ENCODE results near the gene LRRC7.
A peak's percentile ranks its signal among the peaks of the same experiment; 100 is the strongest.
"Not testable (repeated sequence)": the region's sequence is repeated elsewhere in the genome, so short reads cannot be mapped to it uniquely, and the experiment has no call there.

LRRC7 gene

GRCh38 chr1:70039485-70039884 is 471.8 kb downstream of the LRRC7 start:
- no peaks in the 10 kb centered on the region for H3K27me3 ChIP-seq (replicated peaks in 2 of 5; ENCODE audit: control insufficient read depth in 4 of 5, insufficient read depth in 5 of 5, low read length in 4 of 5)
- WGBS (ENCODE audit: insufficient coverage): 94% methylated on average over 6 of the region's 6 CpGs
- no peak overlapping the region for H3K4me3 ChIP-seq (ENCODE audit: control insufficient read depth in 1 of 7, extremely low read depth in 1 of 7, insufficient read depth in 4 of 7, low read depth in 2 of 7, low read length in 6 of 7)
- H3K4me1 ChIP-seq (ENCODE audit: control extremely low read depth in 1 of 4, control insufficient read depth in 4 of 4, insufficient read depth in 4 of 4, low read length in 3 of 4): peaks cover 0 to 12% (median 1%) of the 10 kb centered on the region in 4 experiments
- H3K9me3 ChIP-seq (ENCODE audit: control extremely low read depth in 1 of 5, control insufficient read depth in 4 of 5, insufficient read depth in 2 of 5, low read depth in 1 of 5, low read length in 4 of 5): no peaks in the 10 kb centered on the region
- no peak overlapping the region for H3K27ac ChIP-seq (ENCODE audit: insufficient read depth in 1 of 2, low read depth in 1 of 2, low read length in 2 of 2, poor library complexity in 1 of 2, severe bottlenecking in 2 of 2)
- H3K36me3 ChIP-seq (ENCODE audit: control insufficient read depth in 4 of 4, insufficient read depth in 4 of 4, low read length in 3 of 4): no peaks in the 10 kb centered on the region
- POLR2A ChIA-PET: no interaction called here
- CTCF ChIA-PET: no interaction called here
- DNase-seq: no peak

- Histone ChIP-seq H3K9me3 (ENCODE audit: control extremely low read depth in 1 of 5, control insufficient read depth in 4 of 5, insufficient read depth in 2 of 5, low read depth in 1 of 5, low read length in 4 of 5) (no peaks in the 10 kb centered on the region), H3K27ac (ENCODE audit: insufficient read depth in 1 of 2, low read depth in 1 of 2, low read length in 2 of 2, poor library complexity in 1 of 2, severe bottlenecking in 2 of 2) (no peak overlapping the region), H3K36me3 (ENCODE audit: control insufficient read depth in 4 of 4, insufficient read depth in 4 of 4, low read length in 3 of 4) (no peaks in the 10 kb centered on the region), H3K27me3 (replicated peaks in 2 of 5; ENCODE audit: control insufficient read depth in 4 of 5, insufficient read depth in 5 of 5, low read length in 4 of 5) (no peaks in the 10 kb centered on the region), H3K4me3 (ENCODE audit: control insufficient read depth in 1 of 7, extremely low read depth in 1 of 7, insufficient read depth in 4 of 7, low read depth in 2 of 7, low read length in 6 of 7) (no peak overlapping the region), H3K4me1 (ENCODE audit: control extremely low read depth in 1 of 4, control insufficient read depth in 4 of 4, insufficient read depth in 4 of 4, low read length in 3 of 4) (peaks cover 0 to 12% (median 1%) of the 10 kb centered on the region in 4 experiments)
- no peak for DNase-seq
- POLR2A ChIA-PET: no interaction called here
- WGBS (ENCODE audit: insufficient coverage): 98% methylated on average over 5 of the region's 7 CpGs
- CTCF ChIA-PET: interaction anchor here (1.0 kb wide), 2 partner anchors 15 to 29 kb away, joined by 3 read pairs; no protein-coding TSS in a partner anchor
These were observed 473.8 kb downstream of the LRRC7 start for GRCh38 chr1:70041317-70042045.

GRCh38 chr1:70042090-70042731 is 474.5 kb downstream of the LRRC7 start:
- H3K9me3 ChIP-seq (ENCODE audit: control extremely low read depth in 1 of 5, control insufficient read depth in 4 of 5, insufficient read depth in 2 of 5, low read depth in 1 of 5, low read length in 4 of 5): no peaks in the 10 kb centered on the region
- no peak overlapping the region for H3K4me3 ChIP-seq (ENCODE audit: control insufficient read depth in 1 of 7, extremely low read depth in 1 of 7, insufficient read depth in 4 of 7, low read depth in 2 of 7, low read length in 6 of 7)
- ChIA-PET POLR2A (no interaction called here), CTCF (interaction anchor here (1.0 kb wide), 2 partner anchors 14 to 29 kb away, joined by 3 read pairs; no protein-coding TSS in a partner anchor)
- H3K27me3 ChIP-seq (replicated peaks in 2 of 5; ENCODE audit: control insufficient read depth in 4 of 5, insufficient read depth in 5 of 5, low read length in 4 of 5): no peaks in the 10 kb centered on the region
- H3K4me1 ChIP-seq (ENCODE audit: control extremely low read depth in 1 of 4, control insufficient read depth in 4 of 4, insufficient read depth in 4 of 4, low read length in 3 of 4): peaks cover 0 to 12% (median 1%) of the 10 kb centered on the region in 4 experiments
- peak in 2 of 3 donors; percentile 33 to 61 for DNase-seq
- 100% methylated on average over 2 of the region's 3 CpGs for WGBS (ENCODE audit: insufficient coverage)
- H3K36me3 ChIP-seq (ENCODE audit: control insufficient read depth in 4 of 4, insufficient read depth in 4 of 4, low read length in 3 of 4): no peaks in the 10 kb centered on the region
- H3K27ac ChIP-seq (ENCODE audit: insufficient read depth in 1 of 2, low read depth in 1 of 2, low read length in 2 of 2, poor library complexity in 1 of 2, severe bottlenecking in 2 of 2): no peak overlapping the region

DNA sequence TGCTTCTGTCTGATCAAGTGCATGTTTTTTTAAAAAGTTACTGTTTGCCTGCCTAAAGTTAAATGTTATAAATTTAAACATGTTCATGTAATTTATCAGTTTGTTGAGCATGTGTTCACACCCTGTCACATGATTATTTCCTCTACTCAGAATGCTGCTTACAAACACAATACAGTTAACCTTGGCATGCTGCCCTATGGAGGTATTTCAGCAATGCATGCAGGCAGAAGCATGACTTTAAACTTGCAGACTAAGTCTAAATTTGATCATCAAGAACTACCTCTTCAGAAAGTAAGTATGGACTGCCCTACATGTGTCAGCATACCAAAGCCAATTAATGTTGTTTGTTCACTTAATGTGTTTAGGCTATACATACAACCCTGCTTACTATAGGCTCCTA is 476.1 kb downstream of the LRRC7 start:
- POLR2A ChIA-PET: no interaction called here
- peaks cover 0 to 12% (median 1%) of the 10 kb centered on the region in 4 experiments for H3K4me1 ChIP-seq (ENCODE audit: control extremely low read depth in 1 of 4, control insufficient read depth in 4 of 4, insufficient read depth in 4 of 4, low read length in 3 of 4)
- DNase-seq: peak in 1 of 3 donors; percentile 3
- no peaks in the 10 kb centered on the region for H3K9me3 ChIP-seq (ENCODE audit: control extremely low read depth in 1 of 5, control insufficient read depth in 4 of 5, insufficient read depth in 2 of 5, low read depth in 1 of 5, low read length in 4 of 5)
- H3K27ac ChIP-seq (ENCODE audit: insufficient read depth in 1 of 2, low read depth in 1 of 2, low read length in 2 of 2, poor library complexity in 1 of 2, severe bottlenecking in 2 of 2): no peak overlapping the region
- H3K36me3 ChIP-seq (ENCODE audit: control insufficient read depth in 4 of 4, insufficient read depth in 4 of 4, low read length in 3 of 4): no peaks in the 10 kb centered on the region
- H3K27me3 ChIP-seq (replicated peaks in 2 of 5; ENCODE audit: control insufficient read depth in 4 of 5, insufficient read depth in 5 of 5, low read length in 4 of 5): no peaks in the 10 kb centered on the region
- CTCF ChIA-PET: no interaction called here
- no peak overlapping the region for H3K4me3 ChIP-seq (ENCODE audit: control insufficient read depth in 1 of 7, extremely low read depth in 1 of 7, insufficient read depth in 4 of 7, low read depth in 2 of 7, low read length in 6 of 7)

DNA sequence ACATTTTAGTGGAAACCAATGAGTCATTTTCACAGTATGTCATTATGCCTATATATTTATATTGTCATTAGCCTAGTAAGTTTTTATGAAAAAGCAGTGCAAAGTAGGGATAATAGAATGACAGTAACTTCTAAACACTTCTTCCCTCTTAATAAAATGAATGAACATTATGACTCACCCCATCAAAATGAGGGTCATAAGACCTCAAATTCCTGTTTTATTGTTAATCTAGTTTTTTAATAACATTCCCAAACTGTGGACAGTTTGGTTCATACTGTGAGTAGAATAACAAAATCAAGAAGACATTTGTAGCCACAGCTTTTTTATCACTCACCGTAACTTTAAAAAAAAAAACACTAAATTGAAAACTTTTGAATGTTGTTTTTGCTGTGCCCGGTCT is 477.1 kb downstream of the LRRC7 start:
- Histone ChIP-seq H3K4me1 (ENCODE audit: control extremely low read depth in 1 of 4, control insufficient read depth in 4 of 4, insufficient read depth in 4 of 4, low read length in 3 of 4) (peaks cover 0 to 12% (median 1%) of the 10 kb centered on the region in 4 experiments), H3K27me3 (replicated peaks in 2 of 5; ENCODE audit: control insufficient read depth in 4 of 5, insufficient read depth in 5 of 5, low read length in 4 of 5) (no peaks in the 10 kb centered on the region), H3K4me3 (ENCODE audit: control insufficient read depth in 1 of 7, extremely low read depth in 1 of 7, insufficient read depth in 4 of 7, low read depth in 2 of 7, low read length in 6 of 7) (no peak overlapping the region), H3K9me3 (ENCODE audit: control extremely low read depth in 1 of 5, control insufficient read depth in 4 of 5, insufficient read depth in 2 of 5, low read depth in 1 of 5, low read length in 4 of 5) (no peaks in the 10 kb centered on the region), H3K36me3 (ENCODE audit: control insufficient read depth in 4 of 4, insufficient read depth in 4 of 4, low read length in 3 of 4) (no peaks in the 10 kb centered on the region), H3K27ac (ENCODE audit: insufficient read depth in 1 of 2, low read depth in 1 of 2, low read length in 2 of 2, poor library complexity in 1 of 2, severe bottlenecking in 2 of 2) (no peak overlapping the region)
- POLR2A ChIA-PET: no interaction called here
- CTCF ChIA-PET: interaction anchor here (0.7 kb wide), 1 partner anchor 900 kb away, joined by 4 read pairs; no protein-coding TSS in a partner anchor
- WGBS (ENCODE audit: insufficient coverage): no CpG with 5 or more reads among the region's 2 CpGs
- DNase-seq: no peak

- peaks cover 0 to 12% (median 1%) of the 10 kb centered on the region in 4 experiments for H3K4me1 ChIP-seq (ENCODE audit: control extremely low read depth in 1 of 4, control insufficient read depth in 4 of 4, insufficient read depth in 4 of 4, low read length in 3 of 4)
- H3K9me3 ChIP-seq (ENCODE audit: control extremely low read depth in 1 of 5, control insufficient read depth in 4 of 5, insufficient read depth in 2 of 5, low read depth in 1 of 5, low read length in 4 of 5); H3K27me3 ChIP-seq (replicated peaks in 2 of 5; ENCODE audit: control insufficient read depth in 4 of 5, insufficient read depth in 5 of 5, low read length in 4 of 5); H3K36me3 ChIP-seq (ENCODE audit: control insufficient read depth in 4 of 4, insufficient read depth in 4 of 4, low read length in 3 of 4); H3K27ac ChIP-seq (ENCODE audit: insufficient read depth in 1 of 2, low read depth in 1 of 2, low read length in 2 of 2, poor library complexity in 1 of 2, severe bottlenecking in 2 of 2); POLR2A ChIA-PET; DNase-seq; CTCF ChIA-PET; H3K4me3 ChIP-seq (ENCODE audit: control insufficient read depth in 1 of 7, extremely low read depth in 1 of 7, insufficient read depth in 4 of 7, low read depth in 2 of 7, low read length in 6 of 7): not testable (repeated sequence)
- 100% methylated on average over 1 of the region's 1 CpG for WGBS (ENCODE audit: insufficient coverage)
These were observed 477.9 kb downstream of the LRRC7 start for GRCh38 chr1:70045581-70045980.

GRCh38 chr1:70048336-70049094 is 480.8 kb downstream of the LRRC7 start:
- Histone ChIP-seq H3K27ac (ENCODE audit: insufficient read depth in 1 of 2, low read depth in 1 of 2, low read length in 2 of 2, poor library complexity in 1 of 2, severe bottlenecking in 2 of 2) (no peak overlapping the region), H3K27me3 (replicated peaks in 2 of 5; ENCODE audit: control insufficient read depth in 4 of 5, insufficient read depth in 5 of 5, low read length in 4 of 5) (no peaks in the 10 kb centered on the region), H3K4me3 (ENCODE audit: control insufficient read depth in 1 of 7, extremely low read depth in 1 of 7, insufficient read depth in 4 of 7, low read depth in 2 of 7, low read length in 6 of 7) (no peak overlapping the region), H3K4me1 (ENCODE audit: control extremely low read depth in 1 of 4, control insufficient read depth in 4 of 4, insufficient read depth in 4 of 4, low read length in 3 of 4) (no peaks in the 10 kb centered on the region), H3K9me3 (ENCODE audit: control extremely low read depth in 1 of 5, control insufficient read depth in 4 of 5, insufficient read depth in 2 of 5, low read depth in 1 of 5, low read length in 4 of 5) (no peaks in the 10 kb centered on the region), H3K36me3 (ENCODE audit: control insufficient read depth in 4 of 4, insufficient read depth in 4 of 4, low read length in 3 of 4) (no peaks in the 10 kb centered on the region)
- DNase-seq: no peak
- CTCF ChIA-PET: no interaction called here
- no CpG with 5 or more reads among the region's 1 CpG for WGBS (ENCODE audit: insufficient coverage)
- POLR2A ChIA-PET: no interaction called here
